ENCODE data around the gene LRRC4. TPM values are rescaled to one million over a fixed set of nuclear protein-coding genes. Genes with fewer than 3 reads are reported as not detected.

The LRRC4 gene
- total RNA-seq, 1 experiment from 2014 or later, result 10.4 TPM

DNA sequence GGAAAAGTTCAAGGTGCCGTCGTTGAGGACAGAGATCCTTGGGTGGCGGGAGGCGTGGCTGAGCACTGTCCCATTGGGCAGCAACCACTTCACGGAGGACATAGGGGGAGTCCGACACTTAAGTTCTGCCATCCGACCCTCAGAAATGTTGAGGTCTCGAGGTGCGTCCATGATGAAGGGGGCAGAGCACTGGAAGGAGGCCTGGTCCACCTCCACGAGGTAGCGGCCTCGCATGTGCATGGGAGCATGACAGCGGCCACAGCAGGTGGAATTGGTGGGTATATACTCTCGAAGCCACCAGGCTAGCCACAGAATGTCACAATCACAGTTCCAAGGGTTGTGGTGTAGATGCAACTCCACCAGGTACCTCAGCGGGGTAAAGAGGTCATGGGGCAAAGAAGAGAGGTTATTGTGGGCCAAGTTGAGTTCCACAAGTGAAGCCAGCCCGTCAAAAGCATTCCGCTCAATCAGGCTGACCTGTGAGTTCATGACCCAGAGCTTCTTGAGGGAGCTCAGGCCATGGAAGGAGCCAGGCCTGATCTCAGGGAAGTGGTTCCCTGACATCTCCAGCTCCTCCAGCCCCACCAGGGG is 1.7 kb downstream of the LRRC4 start:
- Histone ChIP-seq H3K23me2 (ENCODE audit: insufficient read length, low read depth, low read length, poor library complexity, severe bottlenecking) (peaks cover 21% of the 10 kb centered on the region), H3K14ac (ENCODE audit: insufficient read depth, low read length) (no peak overlapping the region), H3K27ac (ENCODE audit: insufficient read length, low read depth, low read length) (no peak overlapping the region), H3K4me2 (ENCODE audit: insufficient read depth, insufficient read length, low read length) (peak overlapping the region; percentile 98), H4K91ac (ENCODE audit: insufficient read length, low read depth, low read length) (no peak overlapping the region), H4K20me1 (ENCODE audit: control insufficient read depth, insufficient read depth, insufficient read length) (no peaks in the 10 kb centered on the region), H3T11ph (ENCODE audit: low read length) (no peak overlapping the region), H3K79me2 (ENCODE audit: insufficient read depth, low read length) (no peaks in the 10 kb centered on the region; the same call in 1 of the 2 replicates), H4K5ac (ENCODE audit: insufficient read length, low read depth, low read length) (no peak overlapping the region), H2AK5ac (ENCODE audit: insufficient read length, low read length) (no peak overlapping the region), H3K79me1 (ENCODE audit: insufficient read depth, low read depth, low read length, poor library complexity, severe bottlenecking) (no peaks in the 10 kb centered on the region), H3K9ac (ENCODE audit: extremely low read depth, insufficient read length, low read length) (no peak overlapping the region), H2BK12ac (ENCODE audit: insufficient read length, low read depth, low read length) (no peak overlapping the region), H2BK120ac (ENCODE audit: low read depth, low read length, poor library complexity, severe bottlenecking) (no peak overlapping the region), H2BK20ac (ENCODE audit: low read depth, low read length, poor library complexity, severe bottlenecking) (no peak overlapping the region), H3K9me3 (ENCODE audit: control insufficient read depth, low read depth, low read length) (no peaks in the 10 kb centered on the region), H3K4ac (ENCODE audit: low read depth, low read length) (no peak overlapping the region), H3K23ac (ENCODE audit: insufficient read length, low read depth, low read length) (no peak overlapping the region), H4K8ac (replicated peaks; ENCODE audit: insufficient read length, low read depth, low read length) (no peak overlapping the region), H2BK5ac (ENCODE audit: insufficient read length, low read length) (no peak overlapping the region), H2BK15ac (ENCODE audit: low read depth, low read length) (no peak overlapping the region), H3K27me3 (ENCODE audit: insufficient read depth, low read length) (peaks cover 7% of the 10 kb centered on the region; the same call in 1 of the 2 replicates), H3K56ac (ENCODE audit: insufficient read length, low read depth, low read length) (no peak overlapping the region), H2AFZ (ENCODE audit: low read length) (no peak overlapping the region), H3K18ac (ENCODE audit: insufficient read length, low read depth, low read length) (no peak overlapping the region), H3K4me1 (ENCODE audit: insufficient read depth, low read length) (peaks cover 6% of the 10 kb centered on the region; the same call in 1 of the 2 replicates)
- WGBS (ENCODE audit: extremely low coverage, insufficient read length, low lambda C conversion rate), result no CpG with 5 or more reads among the region's 17 CpGs
- Mint-ChIP-seq H3K9me3 (no peaks in the 10 kb centered on the region; a peak in 2 of 5 replicates), H3K4me3 (peak overlapping the region; percentile 85 to 91; a peak in 4 of 5 replicates), H3K4me1 (peaks cover 36 to 56% of the 10 kb centered on the region in 2 experiments), H3K27me3 (ENCODE audit: low read depth) (peaks cover 45% of the 10 kb centered on the region), H3K36me3 (ENCODE audit: insufficient read depth in 1 of 3, low read depth in 3 of 3) (peaks cover 11 to 18% (median 16%) of the 10 kb centered on the region in 3 experiments), H3K27ac (no peak overlapping the region)
- DNase-seq, result no peak
- TF ChIP-seq, protein P1, sequence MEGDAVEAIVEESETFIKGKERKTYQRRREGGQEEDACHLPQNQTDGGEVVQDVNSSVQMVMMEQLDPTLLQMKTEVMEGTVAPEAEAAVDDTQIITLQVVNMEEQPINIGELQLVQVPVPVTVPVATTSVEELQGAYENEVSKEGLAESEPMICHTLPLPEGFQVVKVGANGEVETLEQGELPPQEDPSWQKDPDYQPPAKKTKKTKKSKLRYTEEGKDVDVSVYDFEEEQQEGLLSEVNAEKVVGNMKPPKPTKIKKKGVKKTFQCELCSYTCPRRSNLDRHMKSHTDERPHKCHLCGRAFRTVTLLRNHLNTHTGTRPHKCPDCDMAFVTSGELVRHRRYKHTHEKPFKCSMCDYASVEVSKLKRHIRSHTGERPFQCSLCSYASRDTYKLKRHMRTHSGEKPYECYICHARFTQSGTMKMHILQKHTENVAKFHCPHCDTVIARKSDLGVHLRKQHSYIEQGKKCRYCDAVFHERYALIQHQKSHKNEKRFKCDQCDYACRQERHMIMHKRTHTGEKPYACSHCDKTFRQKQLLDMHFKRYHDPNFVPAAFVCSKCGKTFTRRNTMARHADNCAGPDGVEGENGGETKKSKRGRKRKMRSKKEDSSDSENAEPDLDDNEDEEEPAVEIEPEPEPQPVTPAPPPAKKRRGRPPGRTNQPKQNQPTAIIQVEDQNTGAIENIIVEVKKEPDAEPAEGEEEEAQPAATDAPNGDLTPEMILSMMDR (conservative IDR thresholded peaks at IDR 0.05), result no peak
